NB4 (cell line): ENCODE results near the gene SETD9.

ENCODE experiments used
- CTCF ChIP-seq: IDR thresholded peaks from one replicate; pipeline ENCODE4 v1.5.1; 2012; ENCODE audit warnings: low read depth, low read length
- MAX ChIP-seq: IDR thresholded peaks from 2 replicates; pipeline ENCODE4 v1.6.1; 2011; ENCODE audit warnings: low read depth, low read length
- MYC ChIP-seq: IDR thresholded peaks from 2 replicates; pipeline ENCODE4 v1.6.1; 2011; ENCODE audit warnings: low read depth, low read length
- POLR2A ChIP-seq: IDR thresholded peaks from 2 replicates; pipeline ENCODE4 v1.6.1; 2011; ENCODE audit warnings: mild to moderate bottlenecking; ENCODE audit not compliant: insufficient read length; ENCODE audit errors: extremely low read depth

GRCh38 chr5:56922922-56923321, 13.5 kb downstream of the SETD9 start:
- no peak for TF ChIP-seq CTCF
- TF ChIP-seq POLR2A = no peak
- no peak for TF ChIP-seq MAX
- TF ChIP-seq MYC = no peak
